NCI-H82 (cell line): Measurements from ENCODE around the gene PPP1R8.
"Not testable (repeated sequence)": the region's sequence is repeated elsewhere in the genome, so short reads cannot be mapped to it uniquely, and the experiment has no call there.

Experiments
- DNase-seq: peaks from one replicate; lab custom pipeline; 2025; lab: John Stamatoyannopoulos, UW

The PPP1R8 gene

DNA sequence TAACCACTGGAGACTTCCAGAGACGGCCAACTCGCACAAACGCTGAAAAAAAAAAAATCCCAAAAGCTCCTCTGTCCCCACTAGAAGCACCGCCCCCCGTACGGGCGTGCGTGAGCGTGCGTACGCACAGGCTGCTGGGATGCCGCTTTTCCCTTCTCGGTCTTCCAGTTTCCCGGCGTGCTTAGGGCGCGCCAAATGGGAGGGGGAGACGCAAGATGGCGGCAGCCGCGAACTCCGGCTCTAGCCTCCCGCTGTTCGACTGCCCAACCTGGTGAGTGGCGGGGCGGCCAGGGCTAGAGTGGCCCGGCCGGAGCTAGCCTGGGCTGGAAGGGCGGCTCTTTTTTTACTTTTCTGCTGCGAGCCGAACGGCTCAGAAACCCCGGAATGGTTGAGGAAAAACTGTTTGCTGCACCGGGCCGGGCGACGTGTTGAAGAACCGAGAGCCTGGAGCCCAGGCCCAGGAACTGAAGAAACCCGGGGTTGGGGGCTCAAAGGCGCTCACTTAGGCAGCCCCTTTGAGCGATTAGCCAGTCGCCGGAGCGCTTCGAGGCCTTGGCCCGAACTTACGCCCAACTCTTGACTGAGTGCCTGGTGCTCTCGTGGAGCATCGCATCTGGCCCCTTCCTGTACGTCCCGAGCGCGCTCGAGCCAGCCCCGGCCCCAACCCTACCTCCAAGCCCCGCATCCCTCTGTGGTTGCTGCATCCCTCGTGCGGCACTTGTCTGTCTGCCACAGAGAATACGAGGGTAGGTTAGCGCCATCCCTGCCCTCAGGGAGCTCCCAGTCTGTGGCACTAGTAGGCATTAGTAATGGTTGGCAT lies at the start of gene PPP1R8:
Gene PPP1R8, plus strand, starts transcription at position 162 of the 820 bp plus-strand sequence. Its CDS starts 54 bp downstream, at position 216.
- DNase-seq = peak; percentile 99

DNA sequence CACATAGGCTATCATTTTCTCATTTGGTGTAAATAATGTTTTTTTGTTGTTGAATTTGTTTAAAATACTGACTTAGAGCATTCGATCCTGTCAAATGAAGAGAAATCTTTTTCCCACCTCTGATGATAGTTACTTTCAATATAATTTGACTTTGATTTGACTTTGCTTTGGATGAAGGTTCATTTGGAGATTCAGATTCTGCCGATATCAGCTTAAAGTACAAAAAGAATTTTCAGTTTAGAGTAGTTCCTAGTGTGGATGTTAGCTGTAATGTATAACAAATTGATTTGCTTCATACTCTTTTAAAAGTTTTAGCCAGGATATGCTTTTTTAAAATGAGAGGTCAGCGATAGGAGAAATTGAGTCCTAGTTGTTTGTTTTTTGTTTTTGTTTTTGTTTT lies 47.6 kb upstream of the PPP1R8 start:
- no peak for DNase-seq

DNA sequence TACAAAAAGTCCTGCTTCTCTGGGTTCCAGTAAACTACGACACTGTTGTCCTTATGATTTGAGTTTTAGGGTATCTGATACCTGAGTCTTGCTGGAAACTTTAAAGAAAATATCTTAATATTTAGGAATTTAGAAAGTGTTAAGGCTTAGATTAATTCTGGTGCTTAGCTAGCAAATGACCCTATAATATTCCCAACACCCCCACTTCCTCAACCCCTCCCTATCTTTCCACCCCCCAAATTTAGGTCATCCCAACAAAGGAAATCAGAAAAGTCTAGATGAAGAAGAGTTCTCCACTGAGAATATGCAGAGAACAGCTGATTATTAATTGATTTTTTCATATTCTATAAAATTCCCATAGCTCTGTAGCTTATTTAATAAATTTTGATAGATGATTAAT lies 45.9 kb upstream of the PPP1R8 start:
- DNase-seq = no peak

DNA sequence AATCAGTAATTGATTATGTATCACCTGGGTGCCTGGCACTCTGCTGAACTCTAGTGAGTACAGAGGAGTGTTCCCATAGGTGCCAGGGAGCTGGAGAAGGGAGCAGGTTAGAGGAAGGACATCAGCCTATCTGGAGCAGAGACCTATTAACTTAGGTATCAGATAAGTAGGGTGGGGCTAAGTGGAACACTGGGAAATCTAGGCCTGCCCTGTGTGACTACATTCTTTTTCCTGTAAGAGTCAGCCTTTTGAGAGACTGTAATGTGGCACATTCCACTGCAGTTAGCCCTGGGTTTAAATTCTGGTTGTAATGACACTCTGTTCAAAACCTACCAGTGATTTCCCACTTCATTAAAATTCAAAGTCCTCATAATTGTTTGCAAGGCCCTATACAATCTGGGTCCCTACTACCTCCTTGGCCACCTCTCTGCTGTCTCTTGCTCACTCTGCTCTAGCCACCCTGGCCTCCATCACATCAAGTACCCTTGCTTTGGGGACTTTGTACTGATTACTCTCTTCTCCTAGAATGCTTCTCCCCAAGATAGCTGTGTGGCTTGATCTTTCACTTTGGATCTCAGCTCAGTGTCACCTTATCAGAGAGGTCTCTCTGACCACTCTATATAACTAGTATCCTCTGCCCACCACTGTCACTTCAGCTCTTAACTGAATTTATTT lies 44.7 kb upstream of the PPP1R8 start:
- no peak for DNase-seq

DNA sequence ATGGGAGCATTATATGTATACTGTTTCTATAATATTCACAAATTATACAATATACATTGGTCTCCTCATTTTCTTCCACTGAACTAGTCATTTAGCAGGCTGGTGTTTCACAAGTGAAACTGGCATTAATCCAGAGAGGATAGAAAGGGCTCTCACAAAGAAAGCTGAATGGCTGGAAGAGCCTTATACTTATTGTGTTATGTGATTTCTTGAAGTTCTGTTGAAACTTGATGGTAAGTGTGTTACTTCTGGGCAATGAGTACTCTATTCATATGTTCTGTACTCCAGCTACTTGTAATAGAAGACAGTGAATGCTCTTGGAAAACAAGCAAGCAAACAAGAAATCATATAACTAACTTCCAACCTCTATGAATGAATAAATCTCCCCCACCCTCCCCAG lies 42.7 kb upstream of the PPP1R8 start:
- no peak for DNase-seq

DNA sequence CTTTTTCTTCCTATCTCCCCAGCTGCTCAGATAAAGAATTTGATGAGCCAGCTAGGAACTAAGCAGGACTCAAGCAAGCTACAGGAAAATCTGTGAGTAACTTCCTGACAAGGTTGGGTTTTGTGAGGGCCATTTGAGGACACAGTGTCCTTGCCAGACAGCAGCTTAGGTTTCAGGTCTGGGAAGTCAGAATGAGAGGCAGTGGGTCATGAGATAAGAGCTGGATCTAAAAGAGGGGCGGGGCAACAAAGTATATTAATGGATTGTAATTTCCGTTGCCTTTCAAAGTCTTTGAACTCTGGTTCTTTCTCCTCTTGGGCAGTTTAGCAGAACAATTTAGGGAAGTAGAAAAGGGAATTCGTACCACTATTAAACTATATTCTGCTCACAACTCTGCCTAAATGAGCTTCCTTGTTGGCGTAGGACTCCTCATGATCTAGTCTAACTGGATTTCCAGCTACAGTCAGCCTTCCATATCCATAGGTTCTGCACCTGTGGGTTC lies 41.0 kb upstream of the PPP1R8 start:
- peak; percentile 27 for DNase-seq

DNA sequence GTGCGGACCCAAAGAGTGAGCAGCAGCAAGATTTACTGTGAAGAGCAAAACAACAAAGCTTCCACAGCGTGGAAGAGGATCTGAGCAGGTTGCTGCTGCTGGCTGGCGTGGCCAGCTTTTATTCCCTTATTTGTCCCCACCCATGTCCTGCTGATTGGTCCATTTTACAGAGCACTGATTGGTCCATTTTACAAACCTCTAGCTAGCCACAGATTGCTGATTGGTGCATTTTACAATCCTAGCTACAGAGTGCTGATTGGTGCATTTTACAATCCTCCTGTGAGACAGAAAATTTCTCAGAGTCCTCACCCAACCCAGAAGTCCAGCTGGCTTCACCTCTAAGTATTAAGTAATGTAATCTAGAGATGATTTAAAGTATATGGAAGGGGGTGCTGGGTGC lies 40.3 kb upstream of the PPP1R8 start:
- DNase-seq = not testable (repeated sequence)

DNA sequence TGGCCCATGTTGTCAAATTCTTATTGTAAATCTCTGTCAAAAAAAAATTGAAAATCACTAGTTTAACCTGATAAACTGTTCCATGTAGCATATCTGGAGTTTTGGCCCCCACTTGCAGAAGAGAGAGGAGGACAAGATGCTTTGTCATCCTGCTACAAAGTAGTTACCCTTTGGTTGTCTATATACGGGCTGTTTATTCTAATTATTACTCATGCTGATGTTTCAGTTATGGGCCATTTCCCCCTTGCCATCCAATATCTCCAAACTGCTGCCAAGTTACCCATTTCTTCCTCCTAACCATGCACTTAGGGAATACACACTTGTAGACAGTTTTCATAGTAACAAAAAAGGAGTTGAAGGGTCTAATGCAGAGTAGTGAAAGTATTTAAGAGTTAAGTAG lies 35.0 kb upstream of the PPP1R8 start:
- DNase-seq = no peak

DNA sequence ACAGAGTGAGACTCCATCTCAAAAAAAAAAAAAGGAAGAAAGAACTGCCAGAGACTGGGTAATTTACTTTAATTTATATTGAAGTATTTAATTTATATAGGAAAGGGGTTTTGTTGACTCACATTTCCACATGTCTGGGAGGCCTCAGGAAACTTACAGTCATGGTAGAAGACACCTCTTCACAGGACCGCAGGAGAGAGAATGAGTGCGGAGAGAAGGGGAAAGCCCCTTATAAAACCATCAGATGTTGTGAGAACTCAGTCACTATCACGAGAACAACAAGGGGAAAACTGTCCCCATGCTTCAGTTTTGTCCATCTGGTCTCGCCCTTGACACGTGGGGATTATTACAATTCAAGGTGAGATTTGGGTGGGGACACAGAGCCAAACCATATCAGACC lies 25.8 kb upstream of the PPP1R8 start:
- no peak for DNase-seq

DNA sequence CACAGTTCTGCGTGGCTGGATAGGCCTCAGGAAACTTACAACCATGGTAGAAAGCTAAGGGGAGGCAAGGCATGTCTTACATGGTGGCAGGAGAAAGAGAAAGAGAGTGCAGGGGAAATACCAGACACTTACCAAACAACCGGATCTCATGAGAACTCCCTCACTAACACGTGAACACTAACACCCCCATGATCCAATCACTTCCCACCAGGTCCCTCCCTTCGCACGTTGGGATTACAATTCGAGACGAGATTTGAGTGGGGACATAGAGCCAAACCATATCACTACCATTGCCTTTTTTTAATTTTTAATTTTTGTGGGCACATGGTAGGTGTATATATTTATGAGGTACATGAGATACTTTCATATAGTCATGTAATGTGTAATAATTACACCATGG lies 23.8 kb upstream of the PPP1R8 start:
- DNase-seq = no peak

DNA sequence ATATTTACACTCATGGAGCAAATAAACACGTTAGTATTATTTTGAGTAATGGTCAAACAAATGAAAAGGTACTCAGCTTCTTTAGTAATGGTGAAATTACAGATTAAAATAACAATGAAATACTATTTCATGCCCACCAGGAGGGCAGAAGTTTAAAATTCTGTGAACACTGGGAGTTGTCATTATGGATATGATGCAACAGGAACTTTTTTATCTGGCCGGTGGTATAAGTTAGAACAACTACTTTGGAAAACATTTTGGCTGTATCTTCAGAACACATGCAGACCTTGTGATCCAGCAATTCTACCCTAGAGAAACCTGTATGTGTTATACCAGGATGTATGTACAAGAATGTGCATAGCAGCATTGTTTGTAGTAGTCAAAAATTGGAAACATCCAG lies 23.2 kb upstream of the PPP1R8 start:
- no peak for DNase-seq

DNA sequence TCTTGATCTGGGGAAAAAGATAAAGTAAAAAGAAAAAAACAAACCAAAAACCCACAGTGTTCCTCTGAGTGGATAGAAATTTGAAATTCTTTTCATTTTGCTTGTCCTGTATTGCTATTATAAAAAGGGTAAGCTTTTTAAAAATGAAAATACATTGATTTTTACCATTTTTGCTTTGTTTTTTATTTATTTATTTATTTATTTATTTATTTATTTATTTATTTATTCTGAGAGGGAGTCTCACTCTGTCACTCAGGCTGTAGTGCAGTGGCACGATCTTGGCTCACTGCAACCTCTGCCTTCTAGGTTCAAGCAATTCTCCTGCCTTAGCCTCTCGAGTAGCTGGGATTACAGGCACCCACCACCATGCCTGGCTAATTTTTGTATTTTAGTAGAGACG lies 22.5 kb upstream of the PPP1R8 start:
- DNase-seq = not testable (repeated sequence)

DNA sequence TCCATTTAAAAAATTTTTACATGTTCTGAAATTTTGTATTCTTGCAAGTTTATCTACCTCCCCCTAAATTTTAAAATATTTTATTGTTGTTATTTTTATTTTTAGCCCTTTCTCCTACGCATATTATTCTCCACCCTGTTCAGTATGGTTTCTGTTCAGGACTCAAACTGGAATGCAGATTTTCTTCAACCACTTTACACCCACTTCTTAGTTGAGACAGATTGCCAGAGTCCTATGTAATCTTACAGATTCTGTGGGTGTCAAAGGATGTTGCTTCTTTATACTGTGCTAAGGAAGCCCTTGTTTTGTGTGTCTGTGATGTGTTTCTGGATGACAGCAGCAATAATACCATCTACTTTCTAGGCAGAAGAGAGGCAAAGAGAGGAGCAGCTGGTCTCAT lies 20.7 kb upstream of the PPP1R8 start:
- no peak for DNase-seq

DNA sequence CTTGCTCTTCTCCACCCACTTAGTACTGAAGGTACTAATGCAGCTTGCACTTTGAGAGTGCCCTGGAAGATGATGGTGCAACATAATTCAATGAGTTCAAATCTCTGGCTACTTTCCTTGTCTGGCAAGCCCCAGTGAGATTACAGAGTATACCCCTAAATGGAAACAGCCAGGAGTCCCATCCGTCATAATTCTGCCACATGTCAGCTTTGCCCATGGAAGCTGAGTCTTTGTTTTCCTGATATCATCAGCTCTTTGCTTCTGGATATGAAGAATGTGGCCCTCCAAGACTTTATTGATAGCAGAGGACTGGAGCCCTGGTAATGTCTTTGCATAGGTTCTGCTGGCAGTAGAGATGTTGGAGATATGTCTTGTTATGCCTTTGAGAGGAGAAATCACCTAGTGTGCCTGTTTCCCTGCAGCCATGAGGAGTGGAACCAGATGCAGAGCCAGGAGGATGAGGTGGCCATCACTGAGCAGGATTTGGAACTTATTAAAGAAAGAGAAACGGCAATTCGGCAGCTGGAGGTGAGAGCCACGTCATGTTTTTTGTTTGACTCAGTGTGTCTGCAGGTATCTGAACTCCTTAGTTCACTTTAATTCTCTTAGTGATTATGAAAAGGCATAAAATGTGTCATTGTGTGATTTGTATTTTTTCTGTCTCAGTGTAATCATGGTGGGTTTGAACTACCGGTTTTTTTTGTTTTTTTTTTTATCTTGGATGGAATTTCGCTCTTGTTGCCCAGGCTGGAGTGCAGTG lies 18.7 kb upstream of the PPP1R8 start:
- DNase-seq = no peak

DNA sequence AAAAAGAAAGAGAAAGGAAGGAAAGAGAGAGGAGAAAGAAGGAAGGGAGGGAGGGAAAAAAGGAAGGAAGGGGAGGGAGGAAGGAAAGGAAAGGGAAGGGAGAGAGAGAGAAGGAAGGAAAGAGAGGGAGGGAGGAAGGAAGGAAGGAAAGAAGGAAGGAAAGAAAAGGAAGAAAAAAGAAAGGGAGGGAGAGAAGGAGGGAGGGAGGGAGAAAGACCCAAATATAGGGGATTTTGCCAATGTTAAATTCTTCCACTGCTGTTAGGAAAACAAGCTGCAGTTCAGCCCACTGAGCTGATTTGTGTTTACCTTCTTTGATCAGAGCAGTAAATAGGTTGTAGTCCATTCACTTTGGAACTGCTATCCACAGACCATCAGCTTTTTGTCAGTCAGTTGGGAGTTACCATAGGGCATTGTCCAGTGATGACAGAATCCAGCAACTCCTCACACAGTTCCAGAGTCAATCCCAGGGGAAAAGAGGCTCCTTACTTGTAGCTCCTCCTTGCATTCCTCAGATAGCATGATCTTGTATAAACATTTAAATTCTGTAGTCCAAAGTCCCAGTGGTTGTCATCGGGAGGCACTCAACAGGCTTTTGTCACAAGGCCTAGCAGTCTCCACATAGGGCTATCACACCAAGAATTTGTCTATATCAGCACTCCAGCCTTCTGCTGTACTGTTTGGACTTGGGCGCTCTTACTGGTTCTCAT lies 13.5 kb upstream of the PPP1R8 start:
- no peak for DNase-seq

DNA sequence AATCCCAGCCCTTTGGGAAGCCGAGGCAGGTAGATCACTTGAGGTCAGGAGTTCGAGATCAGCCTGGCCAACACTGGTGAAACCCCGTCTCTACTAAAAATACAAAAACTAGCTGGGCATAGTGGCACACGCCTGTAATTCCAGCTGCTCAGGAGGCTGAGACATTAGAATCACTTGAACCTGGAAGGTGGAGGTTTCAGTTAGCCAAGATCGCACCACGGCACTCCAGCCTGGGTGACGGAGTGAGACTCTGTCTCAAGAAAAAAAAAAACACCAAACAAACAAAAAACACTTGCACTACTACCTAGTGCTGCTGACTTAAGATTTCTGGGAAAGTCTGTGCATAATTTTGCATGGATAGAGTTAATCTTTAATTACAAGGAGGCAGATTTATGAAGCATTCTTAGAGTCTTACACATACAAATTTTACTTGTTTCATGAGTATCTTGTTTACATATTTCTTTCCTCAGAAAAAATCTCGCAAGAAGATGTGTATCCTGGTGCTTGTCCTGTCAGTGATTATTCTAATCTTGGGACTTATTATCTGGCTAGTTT lies 8.7 kb upstream of the PPP1R8 start:
- no peak for DNase-seq

DNA sequence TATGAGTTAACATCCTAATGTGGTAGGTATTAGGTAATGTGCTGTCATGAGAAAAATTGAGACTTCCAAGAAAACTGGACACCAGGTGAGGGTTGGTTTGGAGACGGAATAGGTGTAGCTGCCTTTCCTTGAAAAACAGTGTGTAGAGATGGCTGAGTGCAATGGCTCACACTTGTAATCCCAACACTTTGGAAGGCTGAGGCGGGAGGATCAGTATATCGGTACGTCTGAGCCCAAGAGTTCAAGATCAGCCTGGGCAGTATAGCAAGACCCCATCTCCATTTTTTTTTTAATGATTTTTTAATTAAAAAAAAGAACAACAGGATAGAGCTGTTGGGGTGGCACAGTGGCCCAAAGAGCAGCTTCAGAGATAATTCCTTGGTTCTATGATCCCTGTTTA lies 6.8 kb upstream of the PPP1R8 start:
- no peak for DNase-seq

DNA sequence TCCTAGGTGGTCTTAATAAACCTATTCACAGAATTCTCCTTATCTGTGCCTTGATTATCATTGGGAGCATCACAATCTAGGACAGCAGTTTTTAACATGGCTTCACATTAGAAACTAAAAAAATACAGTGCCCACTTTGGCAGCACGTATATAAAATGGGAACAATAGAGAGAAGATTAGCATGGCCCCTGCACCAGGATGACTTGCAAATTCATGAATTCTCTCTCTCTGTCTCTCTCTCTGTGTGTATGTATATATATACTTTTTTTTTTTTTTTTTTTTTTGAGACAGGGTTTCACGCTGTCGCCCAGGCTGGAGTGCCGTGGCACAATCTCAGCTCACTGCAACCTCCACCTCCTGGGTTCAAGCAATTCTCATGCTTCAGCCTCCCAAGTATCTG lies 6.2 kb upstream of the PPP1R8 start:
- no peak for DNase-seq

DNA sequence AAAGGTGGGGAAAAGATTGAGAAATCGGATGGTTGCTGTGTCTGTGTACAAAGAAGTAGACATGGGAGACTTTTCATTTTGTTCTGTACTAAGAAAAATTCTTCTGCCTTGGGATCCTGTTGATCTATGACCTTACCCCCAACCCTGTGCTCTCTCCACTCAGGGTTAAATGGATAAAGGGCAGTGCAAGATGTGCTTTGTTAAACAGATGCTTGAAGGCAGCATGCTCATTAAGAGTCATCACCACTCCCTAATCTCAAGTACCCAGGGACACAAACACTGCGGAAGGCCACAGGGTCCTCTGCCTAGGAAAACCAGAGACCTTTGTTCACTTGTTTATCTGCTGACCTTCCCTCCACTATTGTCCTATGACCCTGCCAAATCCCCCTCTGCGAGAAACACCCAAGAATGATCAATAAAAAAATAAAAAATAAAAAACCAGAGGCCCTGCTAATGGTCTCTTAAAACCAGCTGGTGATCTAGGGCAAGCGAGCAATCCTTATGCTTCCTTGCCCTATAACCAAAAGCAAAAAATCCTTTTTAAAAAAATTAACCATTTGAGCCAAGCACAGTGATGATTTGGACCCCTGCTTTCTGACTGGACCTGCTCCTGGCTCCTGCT lies 1.1 kb upstream of the PPP1R8 start:
- peak; percentile 34 for DNase-seq

DNA sequence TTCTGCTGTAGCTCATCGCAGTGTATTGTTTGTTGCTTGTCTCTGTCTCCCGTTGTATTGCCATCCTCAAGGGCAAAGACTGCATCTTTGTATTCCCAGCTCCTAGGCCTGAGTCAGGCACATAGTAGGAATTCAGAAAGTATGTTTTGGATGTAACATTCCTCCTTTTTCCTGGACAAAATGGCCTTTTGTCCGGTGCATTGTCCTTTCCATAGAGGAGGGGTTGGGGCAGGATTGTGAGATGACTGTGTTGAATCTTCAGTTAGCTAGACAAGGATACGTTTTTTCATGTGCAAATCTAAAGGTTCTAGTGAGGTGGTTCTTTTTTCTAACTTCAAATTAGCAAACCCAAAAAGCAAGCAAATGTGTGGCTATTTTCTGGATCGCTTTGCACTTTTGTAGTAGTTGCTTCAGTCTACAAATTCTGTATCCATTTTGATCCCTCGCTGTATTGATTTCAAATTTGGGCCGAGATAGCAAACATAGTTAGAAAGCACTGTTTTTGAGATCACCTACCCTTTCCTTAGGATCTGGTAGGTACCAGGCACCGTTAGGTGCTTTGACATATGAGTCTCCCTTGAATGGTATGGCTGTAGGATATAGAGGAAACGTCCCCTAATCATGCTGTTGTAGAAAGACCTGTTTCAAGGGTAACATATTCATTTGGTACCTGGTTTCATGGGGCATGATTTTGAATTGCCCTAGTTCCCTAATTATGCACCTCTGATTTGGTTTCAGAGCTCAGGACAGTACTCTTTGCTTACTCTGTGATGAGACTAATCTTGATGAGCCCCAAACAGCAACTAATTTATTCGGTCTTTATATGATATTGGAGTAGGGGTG lies 1.2 kb downstream of the PPP1R8 start:
- no peak for DNase-seq
